ENCODE measurements around the gene ZNF692. TPM values are rescaled to one million over a fixed set of nuclear protein-coding genes. Genes with fewer than 3 reads are reported as not detected.

Gene ZNF692
- total RNA-seq, 1 donor from 2014 or later, result 16.5 TPM

- DNase-seq, result peak; percentile 88
These were observed 15.2 kb upstream of the ZNF692 start for GRCh38 chr1:248873993-248874533.

DNA sequence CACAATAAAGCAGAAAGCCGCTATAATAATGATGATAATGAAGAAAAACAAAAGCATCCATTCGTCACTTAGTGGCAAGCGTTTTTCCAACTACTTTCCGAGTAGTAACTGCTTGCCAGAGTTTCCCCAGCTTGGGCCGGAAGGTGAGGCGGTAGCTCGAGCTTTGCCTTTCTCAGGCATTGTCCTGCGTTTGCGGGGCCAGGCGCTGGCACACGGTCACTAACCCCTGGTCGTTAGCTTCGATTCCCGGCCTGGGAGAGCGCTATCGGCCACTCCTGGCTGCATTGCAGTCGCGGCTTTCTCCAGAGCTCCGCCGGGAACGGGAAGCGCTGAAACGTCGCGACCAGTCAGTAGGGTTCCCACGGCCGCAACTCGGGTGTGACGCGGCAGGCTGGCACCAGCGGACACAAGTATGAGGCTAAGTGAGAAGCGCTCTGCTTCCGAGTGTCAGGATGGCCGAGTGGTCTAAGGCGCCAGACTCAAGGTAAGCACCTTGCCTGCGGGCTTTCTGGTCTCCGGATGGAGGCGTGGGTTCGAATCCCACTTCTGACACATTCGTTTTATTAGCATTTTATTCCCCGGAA is 14.6 kb upstream of the ZNF692 start:
- peak; percentile 98 for DNase-seq

DNA sequence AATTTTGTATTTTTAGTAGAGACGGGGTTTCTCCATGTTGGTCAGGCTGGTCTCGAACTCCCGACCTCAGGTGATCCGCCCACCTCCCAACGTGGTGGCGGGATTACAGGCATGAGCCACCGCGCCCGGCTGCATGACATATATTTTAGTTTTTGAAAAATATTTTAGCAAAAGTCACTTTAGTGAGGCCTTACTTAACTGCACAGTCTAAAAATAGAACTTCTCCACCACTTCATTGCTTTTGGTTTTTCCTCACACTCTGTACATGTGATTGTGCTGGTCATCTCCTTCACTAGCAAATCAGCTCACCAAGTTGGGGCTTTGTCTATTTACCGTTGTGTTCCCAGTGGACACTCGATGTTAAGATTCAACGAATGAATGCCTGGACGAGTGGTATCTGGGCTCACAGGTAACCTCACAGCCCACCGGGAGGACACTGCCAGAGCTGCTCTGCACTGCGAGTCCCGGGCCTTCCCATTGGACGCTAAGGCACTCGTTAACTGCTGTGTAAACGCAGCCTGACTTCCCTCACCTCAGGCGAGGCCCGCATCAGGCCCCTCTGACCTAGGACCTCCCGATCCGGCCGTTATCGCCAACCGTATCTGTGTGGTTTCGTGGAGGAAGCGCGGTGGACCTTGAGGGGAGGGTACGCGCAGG is 14.0 kb upstream of the ZNF692 start:
- DNase-seq, result peak; percentile 77

DNA sequence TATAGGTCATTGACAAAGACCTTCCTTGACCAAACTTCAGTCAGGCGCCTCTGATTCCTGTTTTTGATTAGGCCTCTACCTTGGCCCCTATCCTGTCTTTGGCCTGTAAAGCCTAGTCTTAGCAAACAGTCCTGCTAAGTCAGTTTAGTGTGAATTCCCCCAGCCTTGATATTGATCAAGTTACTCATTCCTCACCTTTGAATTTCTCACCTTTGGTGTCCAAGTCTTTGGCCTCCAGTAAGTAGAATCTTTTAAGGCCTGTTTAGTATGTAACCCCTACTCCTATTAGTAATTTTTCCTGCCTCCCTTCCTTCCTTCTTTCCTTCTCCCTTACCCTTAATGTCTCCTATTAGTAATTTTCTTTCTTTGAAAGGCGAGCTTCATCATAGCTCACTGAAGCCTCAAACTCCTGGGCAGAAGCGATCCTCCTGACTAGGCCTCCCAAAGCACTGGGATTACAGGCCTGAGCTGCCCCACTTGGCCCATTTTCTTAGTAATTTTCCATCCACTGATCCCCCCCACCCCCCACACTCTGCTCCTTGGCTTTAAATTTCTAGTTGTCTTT is 13.0 kb upstream of the ZNF692 start:
- no peak for DNase-seq

DNA sequence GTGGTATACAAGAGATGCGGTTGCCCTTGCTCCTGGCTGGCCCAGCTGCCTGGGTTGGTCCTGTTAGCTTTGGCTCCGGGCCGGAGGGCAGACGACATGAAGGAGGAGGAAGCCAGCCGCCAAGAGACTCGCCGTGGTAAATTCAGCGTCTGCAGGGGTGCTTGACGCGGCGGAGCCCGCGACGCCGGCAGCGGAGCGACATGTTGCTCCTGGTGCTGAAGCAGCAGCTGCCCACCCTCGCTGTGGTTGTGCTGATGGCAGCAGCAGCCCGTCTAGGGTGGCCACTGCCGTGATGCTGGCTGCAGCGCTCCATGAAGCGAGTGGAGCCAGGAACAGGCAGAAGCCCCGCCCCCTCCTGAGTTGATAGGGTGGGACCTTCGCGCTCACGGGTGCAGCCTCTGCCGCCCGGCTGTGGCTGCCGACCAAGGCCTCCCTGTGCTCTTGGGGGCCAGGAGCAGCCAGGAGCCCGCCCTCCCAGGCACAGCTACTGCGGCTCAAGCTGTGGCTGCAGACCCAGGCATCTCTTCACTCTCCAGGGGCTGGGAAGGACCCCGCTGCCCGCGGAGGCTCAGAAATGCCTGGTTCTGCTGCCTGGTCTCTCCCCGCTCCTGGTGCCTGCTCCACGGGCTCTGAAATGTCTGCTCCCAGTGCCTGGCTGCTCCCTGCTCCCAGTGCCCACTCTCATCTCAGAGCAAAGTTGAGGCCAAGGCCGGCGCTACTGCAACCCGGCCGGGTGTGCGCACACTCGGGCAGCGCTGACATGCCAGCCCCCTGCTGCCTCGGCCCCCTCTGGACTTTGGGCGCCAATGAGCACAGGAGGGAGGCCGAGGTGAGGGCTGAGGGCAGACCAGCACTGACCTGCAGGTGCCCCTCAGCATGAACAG is 4.4 kb upstream of the ZNF692 start:
- DNase-seq, result peak; percentile 71

DNA sequence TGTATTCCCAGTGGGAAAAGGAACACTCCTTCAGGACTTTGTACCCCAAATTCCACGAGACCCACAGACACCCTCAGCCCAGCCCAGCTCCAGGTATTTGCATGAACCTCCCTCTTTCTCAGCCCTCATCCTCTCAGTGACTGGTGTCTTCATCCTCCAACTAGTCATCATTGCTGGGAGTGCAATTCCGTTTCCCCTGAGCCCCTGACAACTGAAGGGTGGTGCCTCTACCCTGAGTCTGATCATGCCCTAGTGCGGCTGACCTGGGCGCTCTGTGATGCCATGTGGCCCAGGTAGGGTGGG is 3.8 kb upstream of the ZNF692 start:
- no peak for DNase-seq

DNA sequence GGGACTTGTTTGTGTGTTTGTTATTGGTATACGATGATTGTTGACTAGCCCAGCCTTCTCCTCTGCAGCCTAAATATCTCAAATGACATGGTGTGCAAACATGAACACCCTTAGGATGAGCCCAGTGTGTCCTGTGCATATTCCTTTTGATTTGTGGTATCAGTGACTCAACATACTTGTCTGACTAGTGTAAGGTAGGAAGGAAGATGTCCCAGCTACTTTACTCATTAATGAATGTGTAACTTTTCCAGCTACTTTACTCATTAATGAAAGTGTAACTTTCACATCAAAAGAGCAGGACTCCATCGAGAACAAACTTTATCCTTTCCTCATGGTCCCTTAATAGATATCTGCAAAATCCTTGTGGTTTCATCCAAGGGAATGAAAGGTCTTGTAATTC is 2.7 kb upstream of the ZNF692 start:
- no peak for DNase-seq

DNA sequence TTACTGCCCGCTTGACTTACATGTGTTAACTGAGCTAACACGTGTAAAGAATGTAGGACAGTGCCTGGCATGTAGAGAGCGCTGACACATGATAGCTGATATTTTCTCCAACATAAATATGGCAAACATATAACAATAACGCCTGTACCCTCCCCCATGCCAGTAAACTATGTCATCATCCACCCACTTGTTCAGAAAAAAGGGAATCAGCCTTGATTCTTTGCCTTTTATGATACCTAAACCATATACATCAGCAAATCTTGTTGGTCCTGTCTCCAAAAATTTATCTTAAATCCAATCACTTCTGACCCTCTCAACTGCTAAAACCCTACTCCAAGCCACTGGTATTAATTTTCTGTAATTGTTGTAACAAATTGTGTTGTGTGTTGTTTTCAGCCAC is 1.1 kb upstream of the ZNF692 start:
- no peak for DNase-seq

DNA sequence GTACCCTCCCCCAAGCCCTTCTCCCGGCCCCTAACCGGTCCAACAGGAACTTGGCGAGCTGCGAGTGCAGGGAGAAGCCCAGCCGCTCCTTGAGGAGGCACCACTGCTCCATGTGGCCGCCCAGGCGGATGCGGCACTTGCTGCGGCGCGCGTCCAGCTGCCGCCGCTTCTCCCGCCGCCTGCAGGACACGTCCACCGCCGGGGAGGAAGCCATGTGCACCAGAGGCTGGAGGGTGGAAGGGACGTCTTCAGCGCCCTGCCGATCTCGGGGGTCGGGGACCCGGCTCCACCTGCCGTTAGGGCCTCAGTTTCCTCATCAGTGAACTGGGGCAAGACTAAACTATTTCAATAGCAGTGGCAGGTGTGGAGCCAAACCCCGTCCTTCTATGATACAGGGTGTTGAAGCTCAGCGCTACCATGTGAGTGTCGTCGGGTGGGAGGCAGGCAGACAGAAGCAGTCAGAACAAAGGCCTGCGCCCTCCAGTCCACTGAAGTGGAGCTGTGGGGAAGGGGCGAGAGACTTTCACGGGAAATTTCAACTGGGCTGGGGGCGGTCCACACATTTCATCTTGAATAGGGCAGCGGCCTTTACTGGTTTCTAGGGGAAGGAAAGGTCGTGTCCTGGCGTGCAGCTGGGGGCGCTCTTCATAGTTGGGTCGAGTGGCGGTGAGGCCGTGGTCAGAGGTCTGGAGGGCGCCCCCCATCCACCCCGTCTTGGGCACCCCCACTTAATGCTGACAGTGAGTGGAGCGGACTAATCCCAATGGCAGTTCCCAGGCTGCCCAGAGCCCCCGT is 592 bp downstream of the ZNF692 start:
- peak; percentile 79 for DNase-seq

GRCh38 chr1:248857749-248858095 is 1.2 kb downstream of the ZNF692 start:
- DNase-seq, result no peak

GRCh38 chr1:248857201-248857600 is 1.7 kb downstream of the ZNF692 start:
- DNase-seq, result no peak

- DNase-seq, result no peak
These were observed 2.7 kb downstream of the ZNF692 start for GRCh38 chr1:248856176-248856575.

- no peak for DNase-seq
These were observed 3.3 kb downstream of the ZNF692 start for GRCh38 chr1:248855580-248855979.

GRCh38 chr1:248853663-248854375 is 5.1 kb downstream of the ZNF692 start:
- no peak for DNase-seq

- DNase-seq, result no peak
These were observed 6.1 kb downstream of the ZNF692 start for GRCh38 chr1:248852481-248853405.

GRCh38 chr1:248851390-248851789 is 7.5 kb downstream of the ZNF692 start:
- DNase-seq, result no peak

- DNase-seq, result no peak
These were observed 8.2 kb downstream of the ZNF692 start for GRCh38 chr1:248850536-248851251.

GRCh38 chr1:248850124-248850523 is 8.8 kb downstream of the ZNF692 start:
- no peak for DNase-seq

DNA sequence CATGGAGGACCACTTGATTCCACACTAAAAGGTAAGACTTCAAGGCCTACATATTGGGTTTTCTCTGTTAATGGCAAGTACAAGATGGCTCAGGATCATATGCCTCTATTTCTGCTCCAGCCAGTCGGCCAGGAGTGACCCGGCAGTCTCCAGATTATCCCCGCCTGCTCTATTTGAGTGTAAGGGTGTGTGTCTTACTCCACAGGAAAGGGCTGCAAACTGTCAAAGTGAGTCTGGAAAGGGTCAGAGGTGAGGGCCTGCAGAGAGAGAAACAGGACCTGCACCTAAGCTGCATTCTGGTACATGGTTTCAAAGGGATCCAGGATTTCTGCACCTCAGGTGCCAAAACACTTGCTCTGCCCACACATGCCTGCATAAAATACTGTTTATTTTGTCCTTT is 9.2 kb downstream of the ZNF692 start:
- DNase-seq, result no peak

DNA sequence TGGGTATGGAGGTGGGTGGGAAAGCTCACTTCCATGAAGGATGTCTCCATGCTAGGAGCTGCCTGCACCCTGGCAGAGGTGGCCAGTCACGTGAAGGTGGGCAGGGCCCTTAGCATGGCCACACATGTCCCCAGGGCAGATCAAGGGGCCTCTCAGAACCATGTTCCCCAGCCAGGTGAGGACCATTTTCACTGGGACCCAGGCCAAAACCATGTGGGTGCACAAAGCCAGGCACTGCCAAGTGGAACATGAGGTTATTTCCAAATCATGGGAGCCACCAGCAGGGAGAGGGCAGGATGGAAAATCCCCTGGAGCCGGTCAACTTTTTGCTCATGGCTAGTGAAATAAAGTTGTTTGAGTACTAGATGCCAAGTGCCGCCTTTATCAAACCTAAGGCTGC is 9.7 kb downstream of the ZNF692 start:
- no peak for DNase-seq
